Measurements from ENCODE around the gene CCDC92. TPM values are rescaled to one million over a fixed set of nuclear protein-coding genes. Genes with fewer than 3 reads are reported as not detected.

Gene CCDC92
- total RNA-seq, 1 donor from 2014 or later: 17.6 TPM

DNA sequence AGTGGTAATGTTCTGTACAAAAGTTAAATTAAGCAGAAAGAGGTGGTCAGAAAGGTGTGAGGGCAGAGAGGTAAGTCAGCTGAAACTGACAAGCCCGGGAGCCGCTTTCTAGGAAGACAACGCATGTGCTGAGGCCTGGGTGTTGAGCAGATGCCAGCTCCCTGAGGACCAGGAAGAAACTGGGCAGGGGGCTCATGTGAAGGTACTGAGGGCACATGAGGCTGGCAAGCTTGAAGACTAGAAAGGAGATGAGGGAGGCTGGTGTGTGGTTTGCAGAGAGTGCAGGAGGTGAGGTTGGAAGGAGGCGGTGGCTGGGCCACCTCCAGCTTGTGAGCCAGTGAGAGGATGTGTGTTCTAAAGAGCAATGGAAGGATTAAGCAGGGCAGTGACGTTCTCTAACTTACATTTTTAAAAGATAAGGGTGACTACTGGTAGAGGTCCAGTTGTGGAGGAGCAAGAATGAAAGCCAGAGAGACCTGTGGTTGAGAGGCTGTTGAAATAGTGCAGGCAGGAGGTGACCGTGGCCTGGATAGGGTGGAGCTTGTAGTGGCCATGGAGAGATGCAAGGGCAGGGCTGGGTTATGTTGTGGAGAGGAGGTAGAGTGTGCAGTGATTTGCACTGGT lies 29.5 kb upstream of the CCDC92 start:
- intact Hi-C loops (cut with micrococcal nuclease): no loop called here

DNA sequence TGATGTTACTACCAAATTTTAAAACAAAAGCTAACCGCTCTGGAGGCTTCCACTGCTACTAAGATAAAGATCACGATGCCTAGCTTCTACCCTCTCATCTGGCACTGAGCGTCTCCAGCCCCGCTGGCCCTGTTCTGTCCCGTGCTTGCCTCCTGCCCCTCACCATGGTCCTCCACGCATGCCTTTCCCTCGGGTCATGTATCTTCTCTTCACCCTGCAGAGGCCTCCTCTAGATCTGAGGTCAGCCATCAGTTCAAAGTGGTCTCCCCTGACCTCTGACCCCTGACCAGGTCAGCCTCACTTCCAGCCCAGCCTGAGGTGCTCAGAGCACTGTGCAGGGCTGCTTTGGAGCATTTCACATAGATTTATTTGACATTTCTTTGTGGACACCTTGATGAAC lies 28.7 kb upstream of the CCDC92 start:
- intact Hi-C loops (cut with micrococcal nuclease): no loop called here

- intact Hi-C loops (cut with micrococcal nuclease): no loop called here
These were observed 27.5 kb upstream of the CCDC92 start for GRCh38 chr12:124000111-124000510.

DNA sequence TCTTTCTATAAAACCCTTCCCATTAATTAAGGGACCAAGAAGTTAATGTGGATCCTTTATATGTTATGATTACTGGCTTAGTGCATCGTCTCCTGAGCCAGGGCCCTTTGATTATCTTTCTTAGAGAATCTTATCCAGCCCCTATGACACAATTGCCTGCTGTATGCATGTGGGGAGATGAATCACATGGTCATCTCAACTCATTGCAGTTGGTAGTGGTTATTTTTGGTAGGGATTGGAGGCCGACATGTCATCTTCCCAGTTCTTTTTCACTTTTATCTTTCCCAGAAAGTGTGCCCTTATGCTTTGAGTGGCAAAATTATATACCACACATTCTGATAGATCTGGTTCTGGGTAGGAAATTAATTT lies 26.3 kb upstream of the CCDC92 start:
- intact Hi-C loops (cut with micrococcal nuclease): no loop called here

DNA sequence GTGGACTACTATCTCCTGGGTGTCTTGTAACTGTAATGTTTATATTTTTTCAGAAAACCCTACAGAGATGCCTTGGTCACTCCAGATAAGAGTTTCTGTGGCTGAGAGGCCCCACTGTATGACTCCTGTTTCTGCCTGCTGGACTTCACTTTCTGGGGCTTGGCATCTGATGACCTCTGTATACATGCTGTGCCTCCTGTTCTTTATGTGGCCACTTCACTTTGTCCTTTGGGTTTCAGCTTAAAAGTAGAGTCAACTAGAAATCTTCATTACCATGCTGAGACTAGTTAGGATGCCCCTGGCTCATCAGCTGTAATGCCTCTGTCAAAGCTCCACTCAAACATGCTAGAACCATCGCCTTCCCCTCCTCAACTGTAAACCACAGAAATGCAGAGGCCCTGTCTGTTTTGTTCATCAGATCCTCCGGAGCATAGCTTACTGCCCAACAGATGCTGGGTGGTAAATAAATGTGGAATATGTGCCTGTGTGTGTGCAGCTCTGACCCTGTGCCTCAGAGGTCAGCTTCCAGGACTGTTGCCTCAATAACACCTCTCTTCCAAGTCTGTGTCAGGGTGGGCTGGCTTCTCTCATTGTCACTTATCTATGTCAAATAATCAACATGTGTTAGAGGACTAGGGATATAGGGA lies 25.8 kb upstream of the CCDC92 start:
- intact Hi-C loops (cut with micrococcal nuclease): no loop called here

GRCh38 chr12:123997908-123998307 lies 25.3 kb upstream of the CCDC92 start:
- intact Hi-C loops (cut with micrococcal nuclease): no loop called here

GRCh38 chr12:123997033-123997822 lies 24.6 kb upstream of the CCDC92 start:
- intact Hi-C loops (cut with micrococcal nuclease): no loop called here

- intact Hi-C loops (cut with micrococcal nuclease): no loop called here
These were observed 23.9 kb upstream of the CCDC92 start for GRCh38 chr12:123996581-123996980.

DNA sequence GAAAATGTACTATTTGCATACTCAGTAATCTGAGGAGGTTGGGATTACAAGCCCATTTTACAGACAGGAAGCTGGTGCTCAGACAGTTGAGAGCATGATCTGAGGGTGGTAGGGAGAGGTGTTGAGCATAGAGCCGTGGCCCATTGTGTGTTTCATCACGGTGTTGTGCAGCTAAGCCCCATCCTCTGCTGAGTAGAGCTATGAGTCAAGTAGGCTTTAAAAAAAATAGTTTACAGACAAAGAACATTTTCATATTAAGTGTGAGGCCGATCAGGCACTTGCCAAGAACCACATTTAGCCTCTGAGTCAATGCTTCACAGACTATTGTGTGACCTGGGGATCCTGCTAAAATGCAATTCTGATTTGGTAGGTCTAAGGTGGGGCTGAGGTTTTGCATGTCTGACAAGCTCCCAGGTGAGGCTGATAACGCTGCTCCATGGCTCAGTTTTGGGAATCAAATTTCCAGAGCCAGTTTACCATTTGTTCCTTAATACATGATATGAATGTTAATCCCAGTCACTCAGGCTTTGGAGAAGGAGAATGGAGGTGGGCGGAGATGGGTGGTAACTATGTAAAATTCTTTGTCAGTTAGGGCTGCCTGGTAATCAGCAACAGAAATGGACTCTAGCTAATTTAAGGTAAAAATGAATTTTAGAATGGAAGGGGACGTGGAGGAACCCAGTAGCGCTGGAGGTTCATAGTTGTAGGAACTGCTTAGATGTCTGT lies 22.6 kb upstream of the CCDC92 start:
- intact Hi-C loops (cut with micrococcal nuclease): no loop called here

- intact Hi-C loops (cut with micrococcal nuclease): no loop called here
These were observed 19.6 kb upstream of the CCDC92 start for GRCh38 chr12:123992118-123992825.

DNA sequence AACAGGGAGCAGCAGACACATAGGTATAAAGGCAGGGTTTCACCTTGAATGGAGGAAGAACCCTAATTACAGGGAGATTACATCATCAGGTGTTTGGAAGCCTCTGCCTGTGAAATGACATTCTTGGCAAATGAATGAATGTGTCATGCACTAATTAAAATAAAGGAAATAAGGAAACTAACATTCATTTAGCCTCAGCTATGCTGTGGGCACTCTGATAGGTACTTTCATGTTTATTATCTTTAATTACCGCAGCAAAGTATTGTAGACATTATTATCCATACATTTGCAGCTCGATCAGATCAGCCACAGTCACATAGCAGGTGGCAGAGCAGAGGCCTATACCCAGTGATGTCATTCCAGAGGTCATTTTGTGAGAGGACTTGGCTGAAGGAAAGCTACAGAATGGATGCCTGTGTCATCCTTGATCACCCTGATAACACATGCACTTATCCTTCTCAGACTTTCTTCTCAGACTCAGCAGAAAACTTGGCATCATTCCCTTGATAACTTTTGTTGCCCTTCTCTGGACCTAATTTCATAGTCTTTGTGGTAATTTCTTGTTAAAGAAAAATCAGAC lies 18.8 kb upstream of the CCDC92 start:
- intact Hi-C loops (cut with micrococcal nuclease): no loop called here

DNA sequence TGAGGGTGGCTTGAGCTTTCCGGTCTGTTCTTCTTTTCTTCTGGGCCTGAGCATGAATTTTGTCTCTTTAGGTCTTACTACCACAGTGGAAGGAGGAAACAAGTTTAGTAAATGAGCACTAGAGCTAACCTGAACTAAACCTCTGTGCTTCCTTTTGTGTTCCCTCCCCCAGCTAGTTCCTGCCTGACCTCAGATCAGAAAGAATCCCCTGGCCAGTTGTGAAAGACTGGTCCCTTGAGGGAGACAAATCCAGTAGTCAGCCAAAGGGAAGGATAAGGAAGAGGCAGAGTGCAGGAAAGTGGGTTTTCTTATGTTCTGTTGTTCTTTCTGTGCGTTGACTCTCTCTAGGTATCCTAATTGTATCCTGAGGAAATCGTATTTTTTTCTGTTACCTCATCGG lies 17.9 kb upstream of the CCDC92 start:
- intact Hi-C loops (cut with micrococcal nuclease): no loop called here

DNA sequence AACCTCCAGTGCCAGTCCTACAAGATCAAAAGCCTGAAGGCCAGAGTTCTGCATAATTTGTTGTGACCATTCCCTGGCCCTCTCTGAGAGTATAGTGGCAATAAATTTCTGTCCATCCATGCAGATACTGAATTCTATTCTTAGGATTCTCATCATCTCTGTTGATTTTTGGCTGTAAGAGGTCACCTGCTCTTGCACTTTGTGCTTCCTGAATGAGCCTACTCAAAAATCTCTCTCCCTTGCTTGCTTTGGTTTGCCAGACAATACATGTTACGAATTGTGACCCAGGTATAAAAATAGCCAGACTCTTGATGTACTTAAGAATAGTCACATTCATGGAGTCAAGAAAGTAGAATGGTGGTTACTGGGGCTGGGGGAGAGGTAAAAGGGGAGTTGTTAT lies 17.1 kb upstream of the CCDC92 start:
- intact Hi-C loops (cut with micrococcal nuclease): loop anchor here (10.0 kb wide), 1 partner anchor 185 kb away; no protein-coding TSS in a partner anchor

DNA sequence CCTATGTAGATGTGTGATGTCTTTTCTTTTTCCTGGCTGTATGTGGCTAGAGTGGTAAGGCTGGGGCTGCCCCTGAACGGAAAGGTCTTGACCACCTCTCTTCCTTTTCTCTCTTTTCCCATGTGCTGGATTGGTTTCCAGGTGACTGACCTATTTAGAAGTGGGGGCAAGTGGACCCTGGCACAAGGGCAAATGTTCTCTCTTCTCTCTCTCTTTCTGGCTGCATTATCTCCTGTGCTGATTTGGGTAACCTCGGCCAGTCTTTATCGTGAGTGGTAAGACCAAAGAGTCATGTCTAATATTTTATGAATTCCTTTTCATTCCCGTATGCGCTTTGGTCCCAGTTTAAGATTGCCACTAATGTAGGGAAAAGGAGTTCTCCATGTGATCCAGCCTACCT lies 16.5 kb upstream of the CCDC92 start:
- intact Hi-C loops (cut with micrococcal nuclease): loop anchor here (10.0 kb wide), 1 partner anchor 184 kb away; no protein-coding TSS in a partner anchor

DNA sequence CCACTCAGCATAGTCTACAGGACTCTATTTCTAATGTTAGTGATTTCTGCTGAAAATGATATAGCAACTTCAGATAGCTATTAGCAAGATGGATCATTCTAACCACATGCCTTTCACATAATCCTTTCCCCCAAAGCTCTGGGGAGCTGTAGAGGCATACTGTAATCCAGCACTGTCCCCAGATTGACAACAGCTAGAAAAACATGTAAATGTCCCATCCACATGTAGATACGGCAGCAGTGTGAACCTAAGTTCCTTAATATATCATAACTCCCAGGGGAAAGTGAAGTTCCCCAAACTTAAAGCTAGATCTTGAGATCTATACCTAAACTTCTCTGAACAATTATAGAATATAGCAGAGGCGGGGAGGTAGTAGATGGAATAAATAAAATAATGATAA lies 14.4 kb upstream of the CCDC92 start:
- intact Hi-C loops (cut with micrococcal nuclease): loop anchor here (10.0 kb wide), 1 partner anchor 182 kb away; no protein-coding TSS in a partner anchor

DNA sequence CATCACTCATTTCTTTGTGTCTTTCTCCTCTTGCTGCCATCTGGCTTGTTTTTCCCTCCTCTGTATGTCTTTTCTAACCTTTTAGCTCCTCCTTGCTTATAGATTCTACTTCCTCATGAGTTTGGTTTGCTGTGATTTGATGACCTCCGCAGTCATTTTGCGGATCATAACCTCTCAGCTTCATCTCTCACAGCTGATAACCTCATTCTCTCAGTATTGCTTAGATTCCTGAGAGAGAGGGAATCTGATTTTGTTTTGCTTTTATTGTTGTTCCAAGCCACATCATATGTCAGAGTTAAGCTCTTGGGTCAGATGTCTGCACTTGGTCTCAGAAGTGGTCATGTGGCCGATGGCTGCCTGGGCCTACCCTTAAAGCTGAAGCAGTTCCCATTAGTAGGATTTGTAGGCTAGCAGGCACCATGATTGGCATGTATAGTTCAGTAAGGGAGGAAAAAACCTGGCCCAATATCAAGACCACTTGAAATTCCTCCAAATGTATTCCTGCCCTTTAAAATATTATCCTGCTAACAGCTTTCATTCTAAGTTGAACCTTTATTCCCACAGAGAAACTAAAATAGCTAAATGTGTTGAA lies 13.8 kb upstream of the CCDC92 start:
- intact Hi-C loops (cut with micrococcal nuclease): loop anchor here (10.0 kb wide), 1 partner anchor 182 kb away; no protein-coding TSS in a partner anchor

DNA sequence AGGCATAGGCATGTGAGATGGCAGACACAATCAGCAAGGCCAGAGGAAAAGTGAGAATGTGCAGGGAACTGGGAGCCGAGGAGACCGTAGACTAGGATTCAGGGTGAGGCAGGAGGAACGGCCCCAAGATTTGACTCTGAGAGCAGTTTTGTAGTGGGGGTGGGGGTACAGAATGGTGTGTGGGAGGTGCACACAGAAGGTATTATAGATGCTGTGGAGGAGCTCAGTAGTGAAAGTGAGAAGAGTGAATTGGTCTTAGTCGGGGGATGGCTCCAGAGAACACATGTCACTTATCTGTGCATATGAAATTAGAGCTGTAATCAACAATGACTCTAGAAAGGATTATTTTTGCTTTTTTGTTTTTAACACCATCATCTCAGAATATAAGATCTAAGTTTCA lies 12.3 kb upstream of the CCDC92 start:
- intact Hi-C loops (cut with micrococcal nuclease): loop anchor here (1.0 to 10.0 kb wide), 2 partner anchors 80 to 180 kb away; no protein-coding TSS in a partner anchor

DNA sequence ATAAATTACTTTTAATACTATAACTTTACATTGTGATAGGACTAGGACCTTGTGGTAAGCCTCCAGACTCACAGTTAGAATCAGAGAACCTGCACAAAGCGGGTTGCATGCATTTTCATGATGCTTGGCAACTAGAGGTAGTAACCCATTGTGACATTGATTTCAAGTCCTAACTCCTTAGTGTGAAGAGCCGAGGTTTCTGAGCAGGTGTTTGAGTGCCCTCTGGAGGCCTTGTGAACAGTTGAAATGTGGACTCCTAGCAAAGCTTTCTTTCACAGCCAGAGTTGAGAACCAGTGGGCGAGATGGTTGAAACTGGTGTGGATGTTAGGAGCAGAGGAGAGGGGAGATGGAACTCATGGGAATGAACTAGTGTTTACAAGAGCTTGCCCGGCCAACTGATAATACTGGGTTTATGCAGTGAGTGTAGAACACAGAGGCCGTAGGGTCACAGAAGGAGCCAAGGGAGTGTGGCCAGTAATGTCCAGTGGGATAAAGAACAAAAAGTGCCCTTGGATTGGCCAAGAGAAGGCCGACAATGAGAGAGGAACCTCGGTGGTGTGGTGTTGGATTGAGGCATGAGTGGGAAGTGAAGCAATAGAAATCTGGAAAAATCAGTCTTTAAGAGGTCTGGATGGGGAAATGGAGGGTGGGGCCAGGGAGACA lies 11.3 kb upstream of the CCDC92 start:
- intact Hi-C loops (cut with micrococcal nuclease): loop anchor here (1.0 to 10.0 kb wide), 2 partner anchors 79 to 179 kb away; no protein-coding TSS in a partner anchor

DNA sequence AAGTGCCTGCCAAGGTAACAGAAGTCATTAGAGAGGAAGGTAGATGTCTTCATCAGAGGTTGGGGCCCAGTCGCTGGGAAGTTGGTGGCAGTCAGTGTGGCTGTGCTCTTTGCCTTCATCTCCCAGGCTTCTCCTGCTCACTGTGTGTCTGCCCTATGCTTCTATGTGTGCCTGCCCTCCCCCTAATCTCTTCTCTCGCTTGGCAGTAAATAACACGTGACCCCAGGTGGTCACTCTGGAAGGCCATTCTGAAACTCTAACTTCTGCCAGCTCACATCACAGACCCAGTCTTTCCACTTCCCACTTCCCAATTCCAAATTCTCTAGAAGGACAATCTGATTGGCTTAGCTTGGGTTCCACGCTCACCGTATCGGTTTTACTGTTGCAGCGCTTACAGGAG lies 9.6 kb upstream of the CCDC92 start:
- intact Hi-C loops (cut with micrococcal nuclease): loop anchor here (10.0 kb wide), 1 partner anchor 177 kb away; no protein-coding TSS in a partner anchor
